ENCODE measurements around the gene HOGA1.

DNA sequence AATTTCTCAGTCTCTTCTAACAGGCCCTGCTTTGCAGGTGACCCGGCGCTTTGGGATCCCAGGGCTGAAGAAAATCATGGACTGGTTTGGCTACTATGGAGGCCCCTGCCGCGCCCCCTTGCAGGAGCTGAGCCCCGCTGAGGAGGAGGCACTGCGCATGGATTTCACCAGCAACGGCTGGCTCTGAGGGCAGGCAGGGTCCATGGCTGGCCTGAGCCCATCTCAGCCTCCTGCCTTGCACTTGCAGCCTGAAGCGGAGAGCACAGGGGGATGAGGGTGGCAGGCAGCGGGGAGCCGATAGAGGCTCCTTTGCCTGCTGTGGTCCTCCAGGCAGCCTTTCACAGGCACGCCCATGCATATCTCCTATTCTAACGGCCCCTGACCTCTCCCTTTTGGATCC lies 27.3 kb downstream of the HOGA1 start:
- TF ChIP-seq, protein P1, sequence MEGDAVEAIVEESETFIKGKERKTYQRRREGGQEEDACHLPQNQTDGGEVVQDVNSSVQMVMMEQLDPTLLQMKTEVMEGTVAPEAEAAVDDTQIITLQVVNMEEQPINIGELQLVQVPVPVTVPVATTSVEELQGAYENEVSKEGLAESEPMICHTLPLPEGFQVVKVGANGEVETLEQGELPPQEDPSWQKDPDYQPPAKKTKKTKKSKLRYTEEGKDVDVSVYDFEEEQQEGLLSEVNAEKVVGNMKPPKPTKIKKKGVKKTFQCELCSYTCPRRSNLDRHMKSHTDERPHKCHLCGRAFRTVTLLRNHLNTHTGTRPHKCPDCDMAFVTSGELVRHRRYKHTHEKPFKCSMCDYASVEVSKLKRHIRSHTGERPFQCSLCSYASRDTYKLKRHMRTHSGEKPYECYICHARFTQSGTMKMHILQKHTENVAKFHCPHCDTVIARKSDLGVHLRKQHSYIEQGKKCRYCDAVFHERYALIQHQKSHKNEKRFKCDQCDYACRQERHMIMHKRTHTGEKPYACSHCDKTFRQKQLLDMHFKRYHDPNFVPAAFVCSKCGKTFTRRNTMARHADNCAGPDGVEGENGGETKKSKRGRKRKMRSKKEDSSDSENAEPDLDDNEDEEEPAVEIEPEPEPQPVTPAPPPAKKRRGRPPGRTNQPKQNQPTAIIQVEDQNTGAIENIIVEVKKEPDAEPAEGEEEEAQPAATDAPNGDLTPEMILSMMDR (IDR thresholded peaks at IDR 0.05; ENCODE audit: low read depth, low read length) = no peak
- TF ChIP-seq EZH2phosphoT487 (IDR thresholded peaks at IDR 0.05; ENCODE audit: low read depth) = no peak
